NT2/D1 (cell line): ENCODE measurements around the gene SGIP1.

Experiments
- YY1 ChIP-seq: IDR thresholded peaks from 2 replicates; pipeline ENCODE4 v1.6.1; 2011; ENCODE audit not compliant: insufficient read length, insufficient read depth
- ZNF274 ChIP-seq: IDR thresholded peaks from 2 replicates; pipeline ENCODE4 v1.6.1; 2011; ENCODE audit warnings: mild to moderate bottlenecking, low read depth, low read length

DNA sequence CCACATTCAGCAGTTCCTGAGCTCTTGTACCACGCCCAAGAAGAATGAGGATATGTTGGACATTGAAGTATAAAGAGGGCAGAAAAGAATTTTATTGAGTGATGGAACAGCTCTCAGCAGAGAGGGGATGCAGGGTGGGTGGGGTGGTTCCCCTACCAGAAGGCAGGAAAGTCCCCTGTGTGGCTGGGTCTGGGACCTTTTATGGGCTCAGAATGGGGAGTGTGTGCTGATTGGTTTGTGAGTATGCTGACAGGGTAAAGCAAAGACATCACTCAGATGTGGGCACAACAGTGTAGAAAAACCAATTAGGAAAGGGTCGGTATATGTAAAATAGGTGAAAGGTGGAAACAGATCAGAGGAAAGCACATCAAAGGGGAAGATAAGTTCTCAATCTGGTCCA, 62.2 kb downstream of the SGIP1 start:
- TF ChIP-seq ZNF274 (no peak), YY1 (no peak)
